ENCODE measurements around the gene ZNF681.
"Not testable (repeated sequence)": the region's sequence is repeated elsewhere in the genome, so short reads cannot be mapped to it uniquely, and the experiment has no call there.

The ZNF681 gene

DNA sequence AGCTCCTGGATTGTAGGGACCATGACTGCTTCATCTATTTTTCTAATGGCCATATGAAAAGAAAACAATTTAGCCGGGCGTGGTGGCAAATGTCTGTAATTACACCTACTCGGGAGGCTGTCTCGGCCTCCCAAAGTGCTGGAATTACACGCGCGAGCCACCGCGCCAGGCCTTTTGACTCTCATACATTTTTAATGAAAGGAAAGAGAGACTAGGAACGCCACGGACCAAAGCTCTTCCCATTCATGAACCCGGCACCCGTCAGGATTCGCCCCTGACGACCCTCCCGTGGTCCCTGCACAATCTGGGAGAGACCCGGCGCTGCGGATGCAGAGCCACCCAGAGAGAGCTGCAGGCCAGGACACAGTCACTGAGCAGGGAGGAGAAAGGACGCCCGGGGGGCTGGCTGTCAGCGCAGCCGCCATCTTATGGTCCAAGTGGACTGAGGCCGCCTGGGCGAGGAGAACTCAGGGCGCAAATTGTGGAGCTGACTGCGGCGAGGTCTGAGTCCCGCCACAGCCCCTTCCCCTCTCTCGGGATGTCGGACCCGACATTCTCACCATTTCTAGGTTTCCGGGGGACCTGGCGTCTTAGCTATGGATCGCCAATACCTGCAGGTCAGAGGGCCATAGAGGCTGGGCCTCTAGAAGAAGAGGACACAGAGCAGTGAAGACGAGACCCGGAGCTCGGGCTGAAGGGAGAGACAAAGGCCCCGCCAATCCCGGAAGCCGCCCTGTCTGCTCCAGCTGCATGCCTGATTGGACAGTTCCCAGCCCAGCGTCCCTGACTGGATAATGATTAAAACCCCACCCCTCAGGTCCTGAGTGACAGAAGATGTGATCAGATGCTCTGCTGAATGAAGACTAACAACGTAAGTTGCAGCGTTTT lies at the start of gene ZNF681:
TSS of gene ZNF681 (minus strand) at position 705 of the 888 bp plus-strand sequence. CDS start at position 563, 142 bp downstream.
- no peak for DNase-seq (ENCODE audit: low spot score)

- no peak for DNase-seq (ENCODE audit: low spot score)
These were observed 46.0 kb upstream of the ZNF681 start for GRCh38 chr19:23804676-23805075.

DNA sequence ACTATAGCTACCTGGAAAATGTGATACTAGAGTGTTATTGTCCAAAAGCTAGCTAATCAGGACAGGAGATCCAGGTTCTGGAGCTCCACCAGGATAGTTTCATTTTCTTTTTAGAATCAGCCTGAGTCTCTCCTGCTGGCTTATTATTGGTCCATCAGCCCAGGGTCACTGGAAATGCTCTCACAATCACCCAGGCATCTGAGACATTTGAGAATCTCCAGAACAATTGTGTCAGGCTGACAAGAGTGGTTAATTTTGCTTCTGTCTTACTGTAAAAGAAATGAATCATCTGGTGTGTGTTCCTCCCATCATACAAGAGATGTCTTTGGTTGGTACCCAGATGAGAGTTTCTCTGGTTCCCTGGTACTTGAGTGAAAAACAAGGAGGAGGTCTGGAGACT lies 43.6 kb upstream of the ZNF681 start:
- DNase-seq (ENCODE audit: low spot score), result no peak

- DNase-seq (ENCODE audit: low spot score), result no peak
These were observed 43.1 kb upstream of the ZNF681 start for GRCh38 chr19:23801803-23802202.

DNA sequence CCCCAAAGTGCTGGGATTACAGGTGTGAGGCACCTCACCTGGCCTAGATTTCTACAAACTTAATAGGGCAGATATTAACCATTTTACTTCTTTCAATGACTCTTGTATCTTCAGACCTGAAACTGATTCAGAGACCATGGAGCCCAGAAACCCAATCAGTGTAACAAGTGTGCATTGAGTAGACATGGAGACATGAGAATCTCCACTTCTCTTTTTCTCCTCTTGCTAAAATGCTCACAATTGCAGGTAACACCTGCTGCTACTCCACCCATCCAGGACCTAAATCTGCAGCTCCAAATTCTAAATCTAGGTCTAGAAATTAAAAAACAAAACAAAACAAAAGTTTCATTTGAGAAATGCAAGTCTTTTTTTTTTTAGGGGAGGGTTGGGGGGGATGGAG lies 42.2 kb upstream of the ZNF681 start:
- DNase-seq (ENCODE audit: low spot score), result no peak

GRCh38 chr19:23800271-23800670 lies 41.6 kb upstream of the ZNF681 start:
- DNase-seq (ENCODE audit: low spot score), result no peak

DNA sequence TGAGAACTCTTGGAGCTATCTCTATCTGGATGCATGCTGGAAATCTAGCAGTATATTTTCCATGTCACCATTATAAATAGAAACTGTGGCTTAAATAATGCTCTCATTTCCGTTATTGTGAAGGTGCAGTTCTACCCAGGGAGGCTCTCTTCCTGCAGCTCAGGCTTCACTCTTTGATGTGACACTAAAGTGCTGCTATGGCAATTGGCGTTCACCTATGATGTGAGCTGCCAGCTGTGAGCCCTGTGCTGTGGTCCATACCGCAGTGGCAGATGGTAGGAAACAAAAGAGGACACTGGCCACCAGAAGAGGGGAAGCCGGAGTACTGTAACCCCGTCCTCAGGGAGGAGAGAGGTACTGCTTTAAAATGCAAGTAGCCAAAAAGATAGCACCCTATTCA lies 40.6 kb upstream of the ZNF681 start:
- no peak for DNase-seq (ENCODE audit: low spot score)

GRCh38 chr19:23795462-23795861 lies 36.8 kb upstream of the ZNF681 start:
- DNase-seq (ENCODE audit: low spot score), result no peak

DNA sequence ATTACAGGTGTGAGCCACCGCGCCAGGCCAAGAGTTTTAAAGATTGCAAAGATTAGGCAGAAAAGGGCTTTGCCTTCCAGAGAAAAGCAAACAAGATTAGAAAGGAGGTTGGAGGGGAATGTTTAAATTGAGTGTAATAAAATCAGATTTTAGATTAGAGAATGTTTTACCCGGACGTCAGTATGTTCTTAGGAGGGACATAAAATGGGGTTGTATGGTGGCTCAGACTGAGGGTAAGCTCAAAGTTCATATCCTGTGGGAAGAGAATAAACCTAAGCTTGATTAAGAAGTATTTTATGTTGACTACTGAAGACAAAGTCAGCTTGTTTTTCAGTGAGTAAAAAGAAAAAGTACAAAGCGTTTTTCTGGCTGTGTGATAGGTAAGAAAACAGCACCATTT lies 34.1 kb upstream of the ZNF681 start:
- DNase-seq (ENCODE audit: low spot score), result no peak

- no peak for DNase-seq (ENCODE audit: low spot score)
These were observed 32.2 kb upstream of the ZNF681 start for GRCh38 chr19:23790641-23791488.

DNA sequence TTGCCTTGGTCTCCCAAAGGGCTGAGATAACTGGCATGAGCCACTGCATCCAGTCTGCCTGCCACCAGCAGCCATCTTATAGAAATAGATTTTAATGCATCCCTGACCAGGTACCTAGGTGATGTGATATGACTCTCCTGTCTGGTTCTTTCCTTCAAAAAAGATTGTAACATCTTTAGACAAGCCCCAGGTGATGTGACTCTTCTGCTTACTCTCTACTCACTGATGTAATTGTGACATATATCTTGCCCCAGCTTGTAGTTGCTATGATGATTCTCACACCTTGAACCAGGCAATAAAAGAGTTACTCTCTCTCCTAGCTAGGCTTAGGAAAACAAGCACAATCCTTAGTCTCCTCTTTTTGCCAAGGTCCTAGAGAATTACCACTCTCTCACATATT lies 30.6 kb upstream of the ZNF681 start:
- no peak for DNase-seq (ENCODE audit: low spot score)

- DNase-seq (ENCODE audit: low spot score), result no peak
These were observed 29.7 kb upstream of the ZNF681 start for GRCh38 chr19:23788411-23788810.

DNA sequence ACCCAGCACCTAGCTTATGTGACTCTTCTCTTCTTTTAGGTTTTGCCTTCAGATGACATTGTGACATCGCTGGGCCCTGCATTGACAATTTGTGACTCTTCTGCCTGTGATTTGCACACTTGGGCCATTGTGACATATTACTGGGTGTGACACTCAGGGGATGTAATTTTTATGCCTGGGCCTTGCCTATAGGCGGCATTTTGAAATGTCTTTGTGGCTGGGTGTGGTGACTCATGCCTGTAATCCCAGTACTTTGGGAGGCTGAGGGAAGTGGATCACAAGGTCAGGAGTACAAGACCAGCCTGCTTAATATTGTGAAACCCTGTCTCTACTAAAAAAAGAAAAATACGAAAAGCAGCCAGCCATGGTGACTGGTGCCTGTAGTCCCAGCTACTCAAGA lies 28.4 kb upstream of the ZNF681 start:
- no peak for DNase-seq (ENCODE audit: low spot score)

DNA sequence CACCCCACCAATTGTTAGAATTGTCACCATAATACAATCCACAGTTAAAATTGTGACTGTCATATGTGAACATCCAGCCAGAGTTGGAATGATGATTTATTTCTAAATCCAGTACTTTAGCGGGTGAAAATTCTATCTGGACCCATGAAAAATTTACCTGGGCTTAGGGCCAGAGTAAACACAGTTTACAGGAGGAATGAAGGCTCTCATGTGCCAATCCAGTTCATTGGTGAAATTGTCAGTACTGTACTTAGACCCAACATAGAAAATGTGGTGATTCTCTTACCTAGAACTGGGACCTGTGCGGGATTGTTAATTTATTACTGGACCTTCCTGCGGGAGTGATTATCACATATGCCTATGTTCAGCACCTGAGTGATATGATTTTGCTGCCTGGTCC lies 27.3 kb upstream of the ZNF681 start:
- no peak for DNase-seq (ENCODE audit: low spot score)

DNA sequence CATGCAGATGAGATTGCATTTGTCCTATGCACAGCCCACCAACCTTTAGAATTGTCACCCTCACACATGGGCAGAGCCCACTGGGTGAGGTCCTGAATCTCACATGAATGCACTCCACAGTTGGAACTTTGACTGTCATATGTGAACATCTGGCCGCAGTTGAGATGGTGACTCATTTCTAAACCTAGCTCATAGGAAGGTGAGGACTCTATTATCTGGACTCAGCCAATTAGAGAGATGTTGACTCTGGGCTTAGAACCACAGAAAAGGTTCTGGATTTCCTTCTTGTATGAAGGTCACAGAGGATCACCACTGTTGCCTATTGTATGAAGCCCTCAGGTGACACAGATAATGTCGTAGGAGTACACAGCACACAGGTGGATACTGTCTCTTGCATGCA lies 25.6 kb upstream of the ZNF681 start:
- no peak for DNase-seq (ENCODE audit: low spot score)

DNA sequence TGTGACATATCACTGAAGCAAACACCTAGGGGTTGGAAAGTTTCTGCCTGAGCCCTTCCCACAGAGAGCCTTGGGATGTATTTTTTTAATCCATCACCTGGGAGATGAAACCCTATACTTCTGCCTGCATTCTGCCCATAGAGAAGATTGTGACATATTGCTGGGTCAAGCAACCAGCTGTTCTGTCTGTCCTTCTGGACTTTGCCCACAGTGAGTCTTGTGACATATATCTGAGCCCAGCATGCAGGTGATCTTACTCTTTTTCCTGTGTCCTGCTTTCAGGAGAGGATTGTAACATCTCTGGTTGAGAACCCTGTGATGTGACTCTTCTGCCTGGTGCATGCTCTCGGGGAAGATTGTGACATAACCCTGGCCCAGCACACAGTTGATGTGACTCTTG lies 24.9 kb upstream of the ZNF681 start:
- no peak for DNase-seq (ENCODE audit: low spot score)

- DNase-seq (ENCODE audit: low spot score), result no peak
These were observed 21.0 kb upstream of the ZNF681 start for GRCh38 chr19:23779645-23780044.

- DNase-seq (ENCODE audit: low spot score), result no peak
These were observed 19.9 kb upstream of the ZNF681 start for GRCh38 chr19:23778566-23778965.

- not testable (repeated sequence) for DNase-seq (ENCODE audit: low spot score)
These were observed 19.3 kb upstream of the ZNF681 start for GRCh38 chr19:23778036-23778435.

GRCh38 chr19:23777216-23777615 lies 18.5 kb upstream of the ZNF681 start:
- no peak for DNase-seq (ENCODE audit: low spot score)

DNA sequence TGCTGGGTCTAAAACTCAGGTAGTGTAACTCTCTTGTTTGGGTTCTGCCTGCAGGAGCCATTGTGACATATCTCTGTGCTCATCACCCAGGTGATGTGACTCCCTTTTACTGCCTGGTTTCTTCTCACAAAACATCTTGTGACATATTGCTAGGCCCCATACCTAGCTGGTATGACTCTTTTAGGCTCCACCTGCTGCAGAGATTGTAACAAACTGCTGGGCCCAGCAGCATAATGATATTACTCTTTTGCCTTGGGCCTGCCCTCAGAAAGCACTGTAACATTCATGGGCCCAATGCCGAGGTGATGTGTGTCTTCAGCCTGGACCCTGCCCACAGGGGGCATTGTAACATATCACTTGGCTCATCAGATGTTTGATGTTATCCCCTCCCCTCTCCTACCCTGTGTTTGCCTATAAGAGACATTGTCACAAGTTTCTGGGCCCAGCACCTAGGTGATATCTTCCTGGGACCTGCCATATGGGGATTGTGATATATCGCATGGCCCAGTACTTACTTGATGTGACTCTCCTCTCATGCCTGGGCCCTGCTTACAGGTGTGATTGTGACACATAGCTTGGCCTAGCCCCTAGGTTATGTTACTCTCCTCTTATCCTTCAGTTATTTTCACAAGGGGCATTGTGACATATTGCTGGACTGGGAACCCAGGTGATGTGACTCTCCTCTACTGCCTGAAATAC lies 18.0 kb upstream of the ZNF681 start:
- no peak for DNase-seq (ENCODE audit: low spot score)

DNA sequence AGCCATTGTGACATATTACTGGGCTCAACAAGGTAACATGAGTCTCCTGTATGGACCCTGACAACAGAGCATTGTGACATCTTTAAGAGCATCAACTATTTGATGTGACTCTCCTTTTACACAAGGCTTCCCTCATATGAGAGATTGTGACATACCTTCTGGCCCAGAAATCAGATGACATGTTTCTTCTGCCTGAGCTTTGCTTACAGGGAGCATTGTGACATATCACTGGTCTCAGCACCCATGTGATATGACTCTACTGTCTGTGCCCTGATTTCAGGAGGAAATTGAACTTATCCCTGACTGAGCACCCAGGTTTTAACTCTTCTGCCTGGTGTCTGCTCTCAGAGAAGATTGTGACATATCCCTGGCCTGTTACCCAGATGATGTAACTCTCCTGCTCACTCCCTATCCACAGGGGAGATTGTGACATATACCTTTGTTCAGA lies 15.9 kb upstream of the ZNF681 start:
- DNase-seq (ENCODE audit: low spot score), result no peak
